ENCODE results near the gene RHOF.

Gene RHOF

GRCh38 chr12:121803861-121804416, 10.5 kb upstream of the RHOF start, which contains the start of gene SETD1B:
Gene SETD1B (plus strand): TSS chr12:121804009. CDS start chr12:121804738, 729 bp downstream.
- no peak for DNase-seq

GRCh38 chr12:121802843-121803698, 9.6 kb upstream of the RHOF start:
- peak; percentile 93 for DNase-seq

GRCh38 chr12:121802485-121802842, 9.0 kb upstream of the RHOF start:
- DNase-seq, result no peak

- DNase-seq, result peak; percentile 71
Observed at GRCh38 chr12:121801595-121802484, 8.4 kb upstream of the RHOF start.

- DNase-seq, result peak; percentile 39
Observed at GRCh38 chr12:121800694-121801594, 7.5 kb upstream of the RHOF start.

- DNase-seq, result peak; percentile 56
Observed at GRCh38 chr12:121799842-121800693, 6.6 kb upstream of the RHOF start.

- peak; percentile 59 for DNase-seq
Observed at GRCh38 chr12:121799156-121799841, 5.8 kb upstream of the RHOF start.

- DNase-seq, result no peak
Observed at GRCh38 chr12:121798787-121799155, 5.3 kb upstream of the RHOF start.

- peak; percentile 86 for DNase-seq
Observed at GRCh38 chr12:121797937-121798786, 4.7 kb upstream of the RHOF start.

- DNase-seq, result peak; percentile 46
Observed at GRCh38 chr12:121796855-121797751, 3.6 kb upstream of the RHOF start.

GRCh38 chr12:121795034-121795968, 1.8 kb upstream of the RHOF start:
- DNase-seq, result peak; percentile 63

GRCh38 chr12:121794534-121795033, 1.1 kb upstream of the RHOF start:
- DNase-seq, result no peak

- peak; percentile 85 for DNase-seq
Observed at GRCh38 chr12:121793838-121794533, 498 bp upstream of the RHOF start.

GRCh38 chr12:121792607-121793439, 665 bp downstream of the RHOF start:
- DNase-seq, result no peak

GRCh38 chr12:121791671-121792551, 1.6 kb downstream of the RHOF start:
- no peak for DNase-seq
